ENCODE measurements around the gene SIRT1.
"Not testable (repeated sequence)": the region's sequence is repeated elsewhere in the genome, so short reads cannot be mapped to it uniquely, and the experiment has no call there.

SIRT1 gene

GRCh38 chr10:67861750-67862432, 22.6 kb upstream of the SIRT1 start:
- DNase-seq (ENCODE audit: insufficient read length, low spot score), result no peak

DNA sequence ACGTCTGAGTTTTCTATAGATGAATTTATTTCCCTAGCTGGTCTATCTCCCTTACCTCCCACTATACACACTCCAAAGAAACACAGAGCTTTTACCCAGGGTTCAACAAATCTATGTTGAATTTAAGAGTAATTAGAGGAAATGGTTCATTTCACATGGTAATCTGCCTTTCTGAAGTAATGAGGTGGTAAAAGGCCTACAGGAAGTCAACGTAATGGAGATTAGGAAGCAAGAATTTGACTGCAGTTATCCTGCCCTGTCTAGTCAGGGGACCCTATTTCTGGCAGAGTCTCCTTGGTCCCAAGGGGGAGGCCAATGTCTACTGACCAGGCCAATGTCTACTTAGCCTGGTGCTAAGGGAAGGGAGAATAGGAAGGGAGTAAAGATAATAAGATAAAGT, 21.4 kb upstream of the SIRT1 start:
- FAIRE-seq, result no peak
- TF ChIP-seq, protein P1, sequence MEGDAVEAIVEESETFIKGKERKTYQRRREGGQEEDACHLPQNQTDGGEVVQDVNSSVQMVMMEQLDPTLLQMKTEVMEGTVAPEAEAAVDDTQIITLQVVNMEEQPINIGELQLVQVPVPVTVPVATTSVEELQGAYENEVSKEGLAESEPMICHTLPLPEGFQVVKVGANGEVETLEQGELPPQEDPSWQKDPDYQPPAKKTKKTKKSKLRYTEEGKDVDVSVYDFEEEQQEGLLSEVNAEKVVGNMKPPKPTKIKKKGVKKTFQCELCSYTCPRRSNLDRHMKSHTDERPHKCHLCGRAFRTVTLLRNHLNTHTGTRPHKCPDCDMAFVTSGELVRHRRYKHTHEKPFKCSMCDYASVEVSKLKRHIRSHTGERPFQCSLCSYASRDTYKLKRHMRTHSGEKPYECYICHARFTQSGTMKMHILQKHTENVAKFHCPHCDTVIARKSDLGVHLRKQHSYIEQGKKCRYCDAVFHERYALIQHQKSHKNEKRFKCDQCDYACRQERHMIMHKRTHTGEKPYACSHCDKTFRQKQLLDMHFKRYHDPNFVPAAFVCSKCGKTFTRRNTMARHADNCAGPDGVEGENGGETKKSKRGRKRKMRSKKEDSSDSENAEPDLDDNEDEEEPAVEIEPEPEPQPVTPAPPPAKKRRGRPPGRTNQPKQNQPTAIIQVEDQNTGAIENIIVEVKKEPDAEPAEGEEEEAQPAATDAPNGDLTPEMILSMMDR (IDR thresholded peaks at IDR 0.05; ENCODE audit: insufficient read depth, missing control alignments), result no peak
- DNase-seq (ENCODE audit: insufficient read length, low spot score), result no peak

More at GRCh38 chr10:67861750-67862432, 22.6 kb upstream of the SIRT1 start:
- no peak for FAIRE-seq
- TF ChIP-seq, protein P1 (IDR thresholded peaks at IDR 0.05; ENCODE audit: insufficient read depth, missing control alignments), result no peak

- no peak for FAIRE-seq
- no peak for DNase-seq (ENCODE audit: insufficient read length, low spot score)
- TF ChIP-seq, protein P1 (IDR thresholded peaks at IDR 0.05; ENCODE audit: insufficient read depth, missing control alignments), result no peak
These were observed 19.7 kb upstream of the SIRT1 start for GRCh38 chr10:67864607-67865371.

DNA sequence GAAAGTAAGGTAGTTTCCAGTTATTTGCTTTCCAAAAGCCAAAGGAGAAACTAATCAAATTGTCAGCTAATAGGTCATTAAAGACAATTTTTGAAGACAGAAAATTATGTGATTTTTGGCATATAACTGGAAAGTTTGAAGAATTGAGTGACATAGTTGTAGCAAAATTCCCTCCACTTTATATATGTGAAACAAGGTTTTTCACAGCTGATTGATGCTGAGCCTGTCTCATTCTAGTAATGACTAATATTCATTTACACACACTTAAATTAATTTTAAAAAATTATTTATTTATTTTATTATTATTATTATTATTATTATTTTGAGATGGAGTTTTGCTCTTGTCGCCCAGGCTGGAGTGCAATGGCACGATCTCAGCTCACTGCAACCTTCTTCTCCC, 16.3 kb upstream of the SIRT1 start:
- FAIRE-seq, result no peak

DNA sequence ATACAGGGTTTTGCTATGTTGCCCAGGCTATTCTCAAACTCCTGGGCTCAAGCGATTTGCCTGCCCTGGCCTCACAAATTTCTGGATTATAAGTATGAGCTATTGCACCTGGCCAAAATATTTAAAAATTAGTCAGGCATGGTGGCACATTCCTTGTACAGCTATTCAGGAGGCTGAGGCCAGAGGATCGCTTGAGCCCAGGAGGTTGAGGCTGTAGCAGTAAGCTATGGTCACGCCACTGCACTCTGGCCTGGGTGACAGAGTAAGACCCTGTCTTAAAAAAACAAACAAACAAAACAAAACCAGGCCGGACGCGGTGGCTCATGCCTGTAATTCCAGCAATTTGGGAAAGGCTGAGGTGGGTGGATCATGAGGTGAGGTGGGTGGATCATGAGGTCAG, 14.5 kb upstream of the SIRT1 start:
- no peak for DNase-seq (ENCODE audit: insufficient read length, low spot score)
- no peak for FAIRE-seq
- TF ChIP-seq, protein P1 (IDR thresholded peaks at IDR 0.05; ENCODE audit: insufficient read depth, missing control alignments), result no peak

More for the DNA sequence above, 16.3 kb upstream of the SIRT1 start:
- TF ChIP-seq, protein P1 (IDR thresholded peaks at IDR 0.05; ENCODE audit: insufficient read depth, missing control alignments), result no peak
- DNase-seq (ENCODE audit: insufficient read length, low spot score), result no peak

GRCh38 chr10:67875340-67876238, 8.9 kb upstream of the SIRT1 start:
- DNase-seq (ENCODE audit: insufficient read length, low spot score) (no peak), FAIRE-seq (no peak)
- TF ChIP-seq, protein P1 (IDR thresholded peaks at IDR 0.05; ENCODE audit: insufficient read depth, missing control alignments), result no peak

- not testable (repeated sequence) for FAIRE-seq
These were observed 7.0 kb upstream of the SIRT1 start for GRCh38 chr10:67877421-67877820.

More at GRCh38 chr10:67877421-67877820, 7.0 kb upstream of the SIRT1 start:
- not testable (repeated sequence) for DNase-seq (ENCODE audit: insufficient read length, low spot score)
